Liver (tissue), 9 donors: Measurements from ENCODE around the gene SHB. TPM values are rescaled to one million over a fixed set of nuclear protein-coding genes. Genes with fewer than 3 reads are reported as not detected.

ENCODE experiments used
- DNase-seq: peaks from one replicate; pipeline ENCODE4 v3.0.0-alpha.2; 2017; ENCODE audit warnings: low spot score
- H3K27ac ChIP-seq, 2 donors: one replicate each; pipeline ENCODE4 v1.7.0; 2013; ENCODE audit warnings: inconsistent platforms in 2 of 2, low read length in 2 of 2, control low read depth in 1 of 2, low read depth in 1 of 2, mild to moderate bottlenecking in 1 of 2
- H3K27me3 ChIP-seq, 4 donors: one replicate each; pipeline versions ENCODE4 v1.6.1 to v1.7.0; 2013; ENCODE audit warnings: low read length in 3 of 4, inconsistent platforms in 1 of 4, mild to moderate bottlenecking in 1 of 4, moderate library complexity in 1 of 4; ENCODE audit not compliant: control insufficient read depth in 4 of 4, insufficient read depth in 4 of 4
- H3K36me3 ChIP-seq, 4 donors: one replicate each; pipeline versions ENCODE4 v1.6.1 to v1.7.0; 2013; ENCODE audit warnings: low read length in 3 of 4, mild to moderate bottlenecking in 3 of 4, low read depth in 1 of 4, moderate library complexity in 1 of 4; ENCODE audit not compliant: control insufficient read depth in 4 of 4, insufficient read depth in 3 of 4
- H3K4me1 ChIP-seq, 4 donors: one replicate each; pipeline versions ENCODE4 v1.6.1 to v1.7.0; 2013; ENCODE audit warnings: low read length in 3 of 4, mild to moderate bottlenecking in 3 of 4, moderate library complexity in 1 of 4; ENCODE audit not compliant: control insufficient read depth in 4 of 4, insufficient read depth in 4 of 4
- H3K4me3 ChIP-seq, 3 donors: one replicate each; pipeline versions ENCODE4 v1.6.1 to v1.7.0; 2013; ENCODE audit warnings: low read length in 3 of 3, control low read depth in 1 of 3, low read depth in 1 of 3, mild to moderate bottlenecking in 1 of 3
- H3K9ac ChIP-seq, 2 donors: one replicate each; pipeline ENCODE4 v1.7.0; 2013; ENCODE audit warnings: low read length in 2 of 2, mild to moderate bottlenecking in 2 of 2, moderate library complexity in 2 of 2, control low read depth in 1 of 2, low read depth in 1 of 2
- H3K9me3 ChIP-seq, 4 donors: one replicate each; pipeline versions ENCODE4 v1.6.1 to v1.7.0; 2013; ENCODE audit warnings: low read length in 3 of 4; ENCODE audit not compliant: control insufficient read depth in 4 of 4
- CTCF ChIP-seq: fragments of 150-350 bp; IDR thresholded peaks from 2 replicates; pipeline ENCODE4 v1.5.1; 2017; ENCODE audit warnings: improper control_type of control experiment, low read depth, low read length; ENCODE audit not compliant: missing input control
- EGR1 ChIP-seq, 2 donors: IDR thresholded peaks; 2 replicates each; pipeline ENCODE4 v1.6.1; 2016 to 2018; ENCODE audit warnings: antibody characterized with exemption in 2 of 2, low read depth in 2 of 2
- FOXA1 ChIP-seq: IDR thresholded peaks from 2 replicates; pipeline ENCODE4 v1.6.1; 2016; ENCODE audit warnings: antibody characterized with exemption
- FOXA2 ChIP-seq: IDR thresholded peaks from 2 replicates; pipeline ENCODE4 v1.6.1; 2016; ENCODE audit warnings: antibody characterized with exemption
- GABPA ChIP-seq, 2 donors: IDR thresholded peaks in 1 of 2; conservative IDR thresholded peaks in 1 of 2; 2 replicates each; pipeline ENCODE4 v1.6.1; 2016; ENCODE audit warnings: antibody characterized with exemption in 2 of 2, mild to moderate bottlenecking in 1 of 2, moderate library complexity in 1 of 2
- HNF4A ChIP-seq, 2 donors: conservative IDR thresholded peaks; 2 replicates each; pipeline ENCODE4 v1.6.1; 2016; ENCODE audit warnings: antibody characterized with exemption in 2 of 2, mild to moderate bottlenecking in 2 of 2
- HNF4G ChIP-seq: IDR thresholded peaks from 2 replicates; pipeline ENCODE4 v1.6.1; 2016; ENCODE audit warnings: antibody characterized with exemption
- JUND ChIP-seq, 2 donors: IDR thresholded peaks; 2 replicates each; pipeline ENCODE4 v1.6.1; 2016; ENCODE audit warnings: antibody characterized with exemption in 2 of 2
- NR2F2 ChIP-seq: IDR thresholded peaks from 2 replicates; pipeline ENCODE4 v1.6.1; 2016; ENCODE audit warnings: antibody characterized with exemption
- RAD21 ChIP-seq, 2 donors: IDR thresholded peaks; 2 replicates each; pipeline ENCODE4 v1.6.1; 2016; ENCODE audit warnings: antibody characterized with exemption in 2 of 2, mild to moderate bottlenecking in 2 of 2
- REST ChIP-seq: IDR thresholded peaks from 2 replicates; pipeline ENCODE4 v1.6.1; 2016; ENCODE audit warnings: antibody characterized with exemption, mild to moderate bottlenecking
- RXRA ChIP-seq, 2 donors: IDR thresholded peaks; 2 replicates each; pipeline ENCODE4 v1.6.1; 2017 to 2018; ENCODE audit warnings: antibody characterized with exemption in 2 of 2, mild to moderate bottlenecking in 1 of 2
- SP1 ChIP-seq: IDR thresholded peaks from 2 replicates; pipeline ENCODE4 v1.6.1; 2018; ENCODE audit warnings: antibody characterized with exemption, mild to moderate bottlenecking
- TAF1 ChIP-seq: conservative IDR thresholded peaks from 2 replicates; pipeline ENCODE4 v1.6.1; 2016; ENCODE audit warnings: antibody characterized with exemption, mild to moderate bottlenecking
- YY1 ChIP-seq: IDR thresholded peaks from 2 replicates; pipeline ENCODE4 v1.6.1; 2016; ENCODE audit warnings: antibody characterized with exemption, mild to moderate bottlenecking
- WGBS: extraction: QIAGEN DNeasy Blood & Tissue Kit; methylation state at CpG from one replicate; pipeline ENCODE4 v1.1.7; 2013; 5-methylcytosine and 5-hydroxymethylcytosine counted together
- polyA plus RNA-seq, 2 donors: library from polyadenylated mRNA; stranded (reverse) in 1 of 2; unstranded in 1 of 2; fragments of 200-250 nt in 1 of 2; fragments of >200 nt in 1 of 2; fragmentation: Nextera tagmentation in 1 of 2; extraction: Ambion mirVana in 1 of 2; gene quantifications; one replicate each; pipeline versions ENCODE4 v1.2.1 to v1.2.3, GENCODE V29; 2013 to 2015
- total RNA-seq, 2 donors: library from RNA; depleted of rRNA; stranded (reverse); fragments of >200 nt; gene quantifications; one replicate each; pipeline ENCODE4 v1.2.3, GENCODE V29; 2014
- TF ChIP-seq, protein P1 (sequence below): IDR thresholded peaks from 2 replicates; pipeline ENCODE4 v1.6.1; 2016; ENCODE audit warnings: antibody characterized with exemption
- TF ChIP-seq, protein P2 (sequence below): IDR thresholded peaks from 2 replicates; pipeline ENCODE4 v1.6.1; 2016; ENCODE audit warnings: antibody characterized with exemption
- TF ChIP-seq, protein P3 (sequence below): IDR thresholded peaks from 2 replicates; pipeline ENCODE4 v1.6.1; 2016; ENCODE audit warnings: antibody characterized with exemption
- donor health status: healthy.
- donor health status: healthy.
- donor health status: healthy.
- donor health status: healthy.
- donor health status: healthy.

The SHB gene
- total and polyA plus RNA-seq, 4 donors, result 3.4 to 17.3 (median 7.0) TPM

DNA sequence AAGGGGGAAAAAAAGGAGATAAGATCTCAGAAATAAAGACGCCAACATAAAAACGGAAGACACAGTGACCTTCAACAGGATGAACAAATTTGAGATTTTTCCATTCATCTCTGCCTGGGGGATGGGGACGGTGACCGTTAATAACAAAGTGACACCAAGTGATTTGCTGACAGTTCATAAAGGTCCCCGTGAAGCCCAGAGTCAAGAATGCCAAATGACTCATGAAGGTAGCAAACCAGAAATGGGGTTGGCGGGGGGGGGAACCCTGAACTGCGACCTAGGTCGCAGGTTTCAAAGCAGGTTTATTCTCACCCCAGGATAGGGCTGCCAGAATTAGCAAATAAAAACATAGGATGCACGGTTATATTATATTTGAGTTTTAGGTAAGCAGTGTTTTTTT is 21.1 kb upstream of the SHB start:
- Histone ChIP-seq H3K4me3 (no peak overlapping the region), H3K9ac (no peak overlapping the region), H3K27me3 (no peaks in the 10 kb centered on the region), H3K9me3 (no peaks in the 10 kb centered on the region), H3K4me1 (peaks cover 0 to 4% (median 1%) of the 10 kb centered on the region in 4 donors), H3K36me3 (no peaks in the 10 kb centered on the region), H3K27ac (no peak overlapping the region)
- TF ChIP-seq NR2F2, result no peak
- DNase-seq, result no peak
- 84% methylated on average over 9 of the region's 9 CpGs for WGBS

GRCh38 chr9:38089387-38090165 is 20.5 kb upstream of the SHB start:
- H3K9me3 ChIP-seq, result no peaks in the 10 kb centered on the region
- H3K27ac ChIP-seq, result no peak overlapping the region
- TF ChIP-seq HNF4G (no peak), GABPA (IDR thresholded peaks at IDR 0.05 in 1 of 2, conservative IDR thresholded peaks at IDR 0.05 in 1 of 2) (no peak), FOXA2 (no peak), FOXA1 (no peak), YY1 (no peak), REST (no peak), SP1 (no peak), NR2F2 (no peak), CTCF (no peak), RAD21 (IDR thresholded peaks at IDR 0.05) (no peak), RXRA (IDR thresholded peaks at IDR 0.05) (no peak), JUND (IDR thresholded peaks at IDR 0.05) (no peak), HNF4A (conservative IDR thresholded peaks at IDR 0.05) (no peak), EGR1 (IDR thresholded peaks at IDR 0.05; ENCODE audit: low read depth in 2 of 2) (no peak), TAF1 (no peak)
- TF ChIP-seq, protein P1, sequence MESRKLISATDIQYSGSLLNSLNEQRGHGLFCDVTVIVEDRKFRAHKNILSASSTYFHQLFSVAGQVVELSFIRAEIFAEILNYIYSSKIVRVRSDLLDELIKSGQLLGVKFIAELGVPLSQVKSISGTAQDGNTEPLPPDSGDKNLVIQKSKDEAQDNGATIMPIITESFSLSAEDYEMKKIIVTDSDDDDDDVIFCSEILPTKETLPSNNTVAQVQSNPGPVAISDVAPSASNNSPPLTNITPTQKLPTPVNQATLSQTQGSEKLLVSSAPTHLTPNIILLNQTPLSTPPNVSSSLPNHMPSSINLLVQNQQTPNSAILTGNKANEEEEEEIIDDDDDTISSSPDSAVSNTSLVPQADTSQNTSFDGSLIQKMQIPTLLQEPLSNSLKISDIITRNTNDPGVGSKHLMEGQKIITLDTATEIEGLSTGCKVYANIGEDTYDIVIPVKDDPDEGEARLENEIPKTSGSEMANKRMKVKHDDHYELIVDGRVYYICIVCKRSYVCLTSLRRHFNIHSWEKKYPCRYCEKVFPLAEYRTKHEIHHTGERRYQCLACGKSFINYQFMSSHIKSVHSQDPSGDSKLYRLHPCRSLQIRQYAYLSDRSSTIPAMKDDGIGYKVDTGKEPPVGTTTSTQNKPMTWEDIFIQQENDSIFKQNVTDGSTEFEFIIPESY, result no peak
- TF ChIP-seq, protein P2, sequence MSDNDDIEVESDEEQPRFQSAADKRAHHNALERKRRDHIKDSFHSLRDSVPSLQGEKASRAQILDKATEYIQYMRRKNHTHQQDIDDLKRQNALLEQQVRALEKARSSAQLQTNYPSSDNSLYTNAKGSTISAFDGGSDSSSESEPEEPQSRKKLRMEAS, result no peak
- TF ChIP-seq, protein P3, sequence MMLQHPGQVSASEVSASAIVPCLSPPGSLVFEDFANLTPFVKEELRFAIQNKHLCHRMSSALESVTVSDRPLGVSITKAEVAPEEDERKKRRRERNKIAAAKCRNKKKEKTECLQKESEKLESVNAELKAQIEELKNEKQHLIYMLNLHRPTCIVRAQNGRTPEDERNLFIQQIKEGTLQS, result no peak
- H3K9ac ChIP-seq, result no peak overlapping the region
- WGBS, result 90% methylated on average over 2 of the region's 2 CpGs
- peaks cover 0 to 4% (median 1%) of the 10 kb centered on the region in 4 donors for H3K4me1 ChIP-seq
- no peaks in the 10 kb centered on the region for H3K27me3 ChIP-seq
- H3K4me3 ChIP-seq, result no peak overlapping the region
- H3K36me3 ChIP-seq, result no peaks in the 10 kb centered on the region
- no peak for DNase-seq
